ENCODE measurements around the gene LHFPL6.

Gene LHFPL6

DNA sequence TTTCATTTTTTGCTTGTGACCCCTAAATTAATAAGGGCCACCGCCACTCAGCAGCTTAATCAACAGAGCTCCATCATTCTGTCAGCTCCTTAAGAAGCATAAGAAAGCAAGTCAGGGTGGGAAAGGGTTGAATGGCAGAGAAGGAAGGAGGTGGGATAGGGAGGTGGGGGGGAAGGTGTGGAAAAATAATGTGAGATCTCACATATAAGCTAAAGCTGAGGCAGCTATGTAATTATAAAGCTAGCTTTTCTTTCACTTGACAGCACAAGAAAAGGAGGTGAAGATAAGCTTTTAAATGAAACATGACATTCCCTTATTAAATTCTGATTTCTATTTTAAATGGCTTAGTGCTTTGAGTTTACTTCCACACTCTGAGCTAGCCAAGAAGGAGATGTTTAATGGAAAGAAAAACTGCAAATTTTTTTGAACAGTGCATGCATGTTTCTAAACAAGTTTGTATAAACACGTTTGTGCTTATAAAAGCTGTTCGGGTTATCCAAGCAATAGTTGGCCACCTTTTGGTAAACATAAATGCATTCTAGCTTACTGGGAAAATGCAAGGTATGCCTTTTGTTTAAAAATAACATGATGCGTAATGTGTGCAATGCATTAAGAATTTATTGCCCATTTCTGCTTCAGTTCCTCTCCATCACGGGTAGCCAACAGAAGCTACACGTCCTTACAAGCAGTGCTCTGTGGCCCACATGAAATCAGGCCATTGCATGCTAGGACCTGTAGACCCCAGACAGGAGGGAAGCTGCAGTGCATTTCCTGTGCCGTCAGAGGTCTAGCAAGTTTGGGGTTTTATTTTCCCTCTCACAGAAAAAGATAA is 96.2 kb downstream of the LHFPL6 start:
- ATAC-seq (ENCODE audit: low read depth): peak; percentile 95
- Histone ChIP-seq H3K27ac (ENCODE audit: poor library complexity, severe bottlenecking) (peak overlapping the region; percentile 88), H3K9me3 (ENCODE audit: severe bottlenecking) (no peaks in the 10 kb centered on the region), H3K4me3 (ENCODE audit: severe bottlenecking) (no peak overlapping the region), H3K36me3 (ENCODE audit: low read depth) (no peaks in the 10 kb centered on the region), H3K4me1 (ENCODE audit: insufficient read depth, poor library complexity, severe bottlenecking) (peaks cover 16% of the 10 kb centered on the region), H3K27me3 (ENCODE audit: insufficient read depth, poor library complexity, severe bottlenecking) (no peaks in the 10 kb centered on the region)
- peak; percentile 85 for DNase-seq (ENCODE audit: low spot score)
- TF ChIP-seq CTCF (IDR thresholded peaks at IDR 0.05; ENCODE audit: poor library complexity, severe bottlenecking): no peak

DNA sequence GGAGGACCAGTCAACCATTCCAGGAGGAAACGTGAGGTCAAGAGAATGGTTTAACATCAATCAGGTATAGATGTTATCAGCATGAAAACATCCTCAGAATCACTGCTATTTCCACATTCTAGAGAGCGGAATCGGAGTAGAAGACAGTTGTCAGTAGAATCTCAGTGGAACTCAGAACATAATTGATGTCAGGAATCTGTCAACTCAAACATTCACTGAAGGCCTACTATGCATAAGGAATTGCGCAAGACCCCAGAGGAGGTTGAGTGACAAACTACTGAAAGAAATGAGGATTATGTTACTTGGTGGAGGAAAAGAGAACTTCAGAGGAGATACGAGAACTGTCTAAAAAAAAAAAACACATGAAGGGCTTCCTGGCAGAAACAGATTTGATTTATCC is 97.8 kb downstream of the LHFPL6 start:
- no peak for TF ChIP-seq CTCF (IDR thresholded peaks at IDR 0.05; ENCODE audit: poor library complexity, severe bottlenecking)
- Histone ChIP-seq H3K4me1 (ENCODE audit: insufficient read depth, poor library complexity, severe bottlenecking) (peaks cover 12% of the 10 kb centered on the region), H3K36me3 (ENCODE audit: low read depth) (no peaks in the 10 kb centered on the region), H3K27me3 (ENCODE audit: insufficient read depth, poor library complexity, severe bottlenecking) (no peaks in the 10 kb centered on the region), H3K27ac (ENCODE audit: poor library complexity, severe bottlenecking) (peak overlapping the region; percentile 88), H3K4me3 (ENCODE audit: severe bottlenecking) (no peak overlapping the region), H3K9me3 (ENCODE audit: severe bottlenecking) (no peaks in the 10 kb centered on the region)
- DNase-seq (ENCODE audit: low spot score): no peak
- no peak for ATAC-seq (ENCODE audit: low read depth)

DNA sequence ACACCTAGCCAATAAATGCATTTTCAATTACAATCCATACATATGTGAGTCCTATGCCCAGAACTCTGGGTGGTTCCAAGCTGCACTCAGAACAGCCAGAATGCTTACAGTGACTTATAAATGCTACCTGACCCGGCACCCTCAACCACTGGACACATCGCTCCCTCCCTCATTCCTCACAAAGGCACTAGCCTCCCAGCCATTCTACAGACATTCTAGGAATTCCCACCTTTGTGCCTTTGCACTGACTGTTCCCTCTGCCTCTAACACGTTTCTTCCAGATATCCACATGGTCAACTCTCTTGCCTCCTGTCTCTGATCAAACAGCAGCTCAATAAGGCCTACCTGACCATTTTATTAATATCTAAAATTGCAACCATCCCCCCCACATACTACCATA is 99.9 kb downstream of the LHFPL6 start:
- Histone ChIP-seq H3K4me1 (ENCODE audit: insufficient read depth, poor library complexity, severe bottlenecking) (peaks cover 8% of the 10 kb centered on the region), H3K36me3 (ENCODE audit: low read depth) (no peaks in the 10 kb centered on the region), H3K9me3 (ENCODE audit: severe bottlenecking) (no peaks in the 10 kb centered on the region), H3K4me3 (ENCODE audit: severe bottlenecking) (no peak overlapping the region), H3K27ac (ENCODE audit: poor library complexity, severe bottlenecking) (no peak overlapping the region), H3K27me3 (ENCODE audit: insufficient read depth, poor library complexity, severe bottlenecking) (no peaks in the 10 kb centered on the region)
- TF ChIP-seq CTCF (IDR thresholded peaks at IDR 0.05; ENCODE audit: poor library complexity, severe bottlenecking): no peak
- no peak for DNase-seq (ENCODE audit: low spot score)
- no peak for ATAC-seq (ENCODE audit: low read depth)

- Histone ChIP-seq H3K36me3 (ENCODE audit: low read depth) (no peaks in the 10 kb centered on the region), H3K4me3 (ENCODE audit: severe bottlenecking) (no peak overlapping the region), H3K27me3 (ENCODE audit: insufficient read depth, poor library complexity, severe bottlenecking) (no peaks in the 10 kb centered on the region), H3K4me1 (ENCODE audit: insufficient read depth, poor library complexity, severe bottlenecking) (peaks cover 7% of the 10 kb centered on the region), H3K9me3 (ENCODE audit: severe bottlenecking) (no peaks in the 10 kb centered on the region), H3K27ac (ENCODE audit: poor library complexity, severe bottlenecking) (no peak overlapping the region)
- no peak for ATAC-seq (ENCODE audit: low read depth)
- DNase-seq (ENCODE audit: low spot score): no peak
- TF ChIP-seq CTCF (IDR thresholded peaks at IDR 0.05; ENCODE audit: poor library complexity, severe bottlenecking): no peak
These were observed 101.2 kb downstream of the LHFPL6 start for GRCh38 chr13:39501702-39502324.

- ATAC-seq (ENCODE audit: low read depth): no peak
- H3K27me3 ChIP-seq (ENCODE audit: insufficient read depth, poor library complexity, severe bottlenecking): no peaks in the 10 kb centered on the region
- H3K27ac ChIP-seq (ENCODE audit: poor library complexity, severe bottlenecking): no peak overlapping the region
- no peak overlapping the region for H3K4me3 ChIP-seq (ENCODE audit: severe bottlenecking)
- H3K4me1 ChIP-seq (ENCODE audit: insufficient read depth, poor library complexity, severe bottlenecking): no peaks in the 10 kb centered on the region
- TF ChIP-seq CTCF (IDR thresholded peaks at IDR 0.05; ENCODE audit: poor library complexity, severe bottlenecking): no peak
- H3K36me3 ChIP-seq (ENCODE audit: low read depth): no peaks in the 10 kb centered on the region
- DNase-seq (ENCODE audit: low spot score): no peak
- H3K9me3 ChIP-seq (ENCODE audit: severe bottlenecking): no peaks in the 10 kb centered on the region
These were observed 103.4 kb downstream of the LHFPL6 start for GRCh38 chr13:39499604-39500003.
